Suppressor macrophage treated with lipopolysaccharide for 4 hours (primary cell): ENCODE data around the gene TRIOBP.
"Not testable (repeated sequence)": the region's sequence is repeated elsewhere in the genome, so short reads cannot be mapped to it uniquely, and the experiment has no call there.

Source experiments
- DNase-seq: peaks from one replicate; pipeline ENCODE4 v3.0.0-alpha.2; 2020

The TRIOBP gene

DNA sequence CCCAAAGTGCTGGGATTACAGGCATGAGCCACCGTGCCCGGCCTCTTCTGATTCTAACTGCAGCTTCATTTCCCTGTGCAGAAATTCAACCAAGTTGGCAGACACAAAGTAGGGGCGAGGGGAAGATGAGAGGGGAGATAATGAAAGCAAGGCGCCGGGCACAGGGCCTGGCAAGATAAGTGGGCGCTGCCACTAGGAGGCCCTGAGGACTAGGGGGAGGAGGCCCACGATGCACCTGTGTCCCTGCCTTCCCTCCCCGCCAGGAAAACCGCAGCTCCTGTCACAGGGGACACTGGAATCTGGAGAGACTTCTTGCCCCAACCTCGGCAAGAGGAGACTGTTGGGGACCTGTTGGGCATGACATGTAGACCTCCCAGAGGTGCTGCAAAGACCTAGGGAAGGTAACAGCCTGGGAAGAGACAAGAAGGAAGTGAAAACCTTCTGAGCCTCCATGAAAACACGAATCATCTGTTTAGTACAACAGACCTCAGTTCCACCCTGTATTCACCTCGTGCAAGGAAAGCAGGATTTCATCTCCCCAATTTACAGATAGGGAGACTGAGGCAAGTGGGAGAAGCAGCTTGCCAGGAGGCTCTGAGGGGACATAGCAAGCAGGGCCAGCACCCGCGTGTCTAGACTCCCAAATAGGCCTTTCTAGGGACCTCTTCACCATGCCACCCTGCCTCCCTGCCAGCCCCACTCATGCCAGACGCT, 24.5 kb upstream of the TRIOBP start:
- no peak for DNase-seq

DNA sequence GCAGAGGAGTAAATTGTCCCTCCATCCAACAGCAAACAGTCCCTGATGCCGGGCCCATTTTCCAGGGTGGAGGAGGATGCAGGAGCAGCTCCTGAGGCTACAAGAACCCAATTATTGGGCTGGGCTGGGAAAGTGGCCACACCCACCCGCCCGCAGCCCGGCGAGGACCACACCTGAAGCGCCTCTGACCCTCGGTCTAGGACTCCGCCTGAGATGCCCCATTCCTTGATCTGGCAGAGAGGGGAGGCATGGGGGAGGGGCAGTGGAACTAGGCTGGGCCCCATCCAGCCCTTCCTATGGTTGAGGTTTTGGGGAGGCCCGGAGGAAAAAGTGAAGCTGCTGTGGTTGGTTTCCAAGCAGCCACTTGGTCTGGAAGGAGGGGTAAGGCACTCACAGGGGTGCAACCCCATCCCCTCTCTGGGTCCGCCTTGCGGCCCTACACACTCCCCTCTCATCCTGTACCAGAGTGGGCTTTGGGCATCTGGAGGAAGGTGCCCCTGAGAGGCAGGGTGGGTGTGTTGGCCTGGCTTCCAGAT, 23.9 kb upstream of the TRIOBP start:
- no peak for DNase-seq

DNA sequence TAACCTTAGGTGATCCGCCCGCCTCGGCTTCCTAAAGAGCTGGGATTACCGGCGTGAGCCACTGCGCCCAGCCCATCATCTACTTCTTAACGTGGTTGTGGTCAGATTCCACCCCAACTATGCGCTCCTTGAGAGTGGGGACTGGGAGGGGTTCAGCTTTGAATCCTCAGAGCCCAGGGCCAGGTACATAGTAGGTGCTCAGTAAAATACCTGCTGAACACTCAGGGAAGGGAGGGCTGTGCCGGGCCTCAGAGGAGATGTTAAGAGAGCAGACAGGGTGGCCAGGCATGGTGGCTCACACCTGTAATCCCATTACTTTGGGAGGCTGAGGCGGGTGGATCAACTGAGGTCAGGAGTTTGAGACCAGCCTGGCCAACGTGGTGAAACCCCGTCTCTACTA, 22.6 kb upstream of the TRIOBP start:
- no peak for DNase-seq

DNA sequence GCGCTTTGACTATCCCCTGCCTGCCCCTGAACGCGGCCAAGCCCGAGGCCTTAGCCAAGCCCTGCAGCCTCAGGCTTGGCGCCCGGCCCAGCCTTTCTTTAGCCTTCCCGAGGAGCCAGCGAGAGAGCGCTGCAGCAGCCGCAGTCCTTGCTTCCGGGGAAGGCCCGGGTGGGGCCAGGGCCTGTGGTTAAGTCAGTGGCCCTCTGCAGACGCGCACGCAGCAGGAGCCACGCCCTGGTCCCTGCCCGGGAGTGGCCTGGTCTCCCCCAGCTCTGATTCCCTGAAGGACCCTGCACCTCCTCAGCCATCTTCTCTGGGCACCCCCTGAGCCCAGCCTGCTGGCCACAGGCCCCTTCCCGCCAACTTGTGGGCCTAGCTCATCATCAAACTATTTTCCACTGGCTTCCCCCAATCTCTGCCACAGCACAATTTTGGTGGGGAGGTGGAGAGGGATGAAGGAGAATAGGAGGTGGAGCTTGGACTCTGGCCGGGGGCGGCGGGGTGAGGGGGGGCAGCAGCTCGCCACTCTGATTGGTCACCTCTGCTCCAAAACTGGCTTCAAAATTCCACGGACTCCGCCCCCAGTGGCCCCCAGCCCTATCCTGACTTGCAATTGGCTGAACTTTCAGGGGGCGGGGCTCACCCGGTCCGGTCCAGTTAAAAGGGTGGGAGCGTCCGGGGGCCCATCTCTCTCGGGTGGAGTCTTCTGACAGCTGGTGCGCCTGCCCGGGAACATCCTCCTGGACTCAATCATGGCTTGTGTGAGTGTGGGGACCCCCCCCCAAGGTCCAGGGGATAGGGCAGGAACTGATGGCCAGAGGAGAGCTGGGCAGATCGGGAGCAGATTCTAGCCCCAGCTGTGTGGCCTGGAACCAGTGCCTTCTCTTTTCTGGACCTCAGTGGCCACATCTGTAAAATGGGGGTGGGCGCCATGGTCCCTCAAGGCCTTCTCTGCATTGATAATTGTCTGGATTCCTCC, 21.6 kb upstream of the TRIOBP start, which contains the start of gene LGALS1:
LGALS1 (plus strand) TSS at position 686 of the 979 bp plus-strand sequence; CDS start at position 753, 67 bp downstream.
- peak; percentile 96 for DNase-seq

DNA sequence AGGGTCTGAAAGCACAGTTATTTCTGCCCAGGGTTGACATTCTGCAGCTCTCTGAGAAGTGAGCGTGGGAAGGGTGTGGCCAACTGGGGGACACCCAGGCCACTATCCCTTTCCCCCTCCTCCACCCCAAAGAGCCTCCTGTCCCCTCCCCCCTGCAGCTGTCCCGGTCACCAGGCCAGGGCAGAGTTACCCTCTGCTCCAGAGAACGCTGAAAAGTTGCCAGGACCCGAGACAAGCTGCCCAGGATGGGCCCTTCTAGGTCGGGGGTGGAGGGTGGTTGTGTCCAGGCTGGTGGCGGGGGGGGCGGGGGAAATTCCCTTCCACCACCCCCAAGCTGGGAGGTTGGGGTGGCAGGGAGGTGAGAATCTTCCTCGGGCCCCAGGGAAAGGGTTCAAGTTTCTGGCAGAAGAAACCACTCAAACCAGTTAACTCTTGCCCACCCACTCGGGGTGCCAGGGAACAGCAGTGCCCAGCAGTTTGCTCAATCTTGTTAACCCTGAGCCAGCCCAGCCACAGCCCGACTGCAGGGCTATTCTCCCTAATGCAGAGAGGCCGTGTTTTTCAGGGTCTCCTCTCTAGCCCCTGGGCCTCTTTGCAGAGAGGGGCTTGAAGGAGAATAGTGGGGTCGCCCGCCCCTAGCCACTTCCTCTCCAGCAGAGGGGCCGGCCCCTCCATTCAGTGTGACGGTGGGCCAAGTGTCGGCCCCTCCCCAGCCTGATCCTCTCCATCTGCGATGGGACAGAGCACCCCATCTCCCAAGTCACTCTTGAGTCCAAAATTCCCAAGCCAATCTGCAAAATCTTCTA, 20.7 kb upstream of the TRIOBP start:
- peak; percentile 22 for DNase-seq

DNA sequence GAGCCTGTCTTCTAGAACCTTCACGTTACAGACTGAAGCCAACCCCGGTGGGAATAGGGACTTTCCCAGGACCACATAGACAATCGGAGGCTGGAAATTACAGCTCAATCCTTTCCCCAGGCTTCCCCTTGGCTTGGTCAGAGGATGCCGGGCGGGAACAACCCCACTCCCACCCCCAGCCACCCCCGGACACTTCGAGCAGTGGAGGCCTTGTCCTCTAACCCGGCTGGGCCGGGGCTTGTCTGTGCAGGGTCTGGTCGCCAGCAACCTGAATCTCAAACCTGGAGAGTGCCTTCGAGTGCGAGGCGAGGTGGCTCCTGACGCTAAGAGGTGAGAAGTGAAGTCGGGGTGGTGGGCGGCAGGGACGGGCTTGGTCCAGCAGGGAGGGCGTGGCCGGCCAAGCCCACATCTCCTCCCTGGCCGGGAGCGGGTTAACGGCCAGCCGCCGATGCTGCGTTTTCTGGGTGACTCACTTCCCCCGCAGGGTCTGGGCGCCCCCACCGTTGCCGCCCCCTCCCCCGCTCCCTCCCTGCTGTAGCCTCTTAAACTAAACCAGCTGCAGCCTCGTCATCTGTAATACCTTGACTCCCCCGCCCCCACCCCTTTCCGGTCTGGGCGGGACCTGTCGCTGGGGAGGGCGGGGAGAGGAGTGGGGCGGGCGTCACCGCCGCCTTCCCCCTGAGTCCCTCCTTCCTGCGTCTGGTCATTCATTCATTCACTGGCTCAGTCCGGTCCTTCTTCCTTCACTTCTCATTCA, 19.9 kb upstream of the TRIOBP start:
- DNase-seq: peak; percentile 89

DNA sequence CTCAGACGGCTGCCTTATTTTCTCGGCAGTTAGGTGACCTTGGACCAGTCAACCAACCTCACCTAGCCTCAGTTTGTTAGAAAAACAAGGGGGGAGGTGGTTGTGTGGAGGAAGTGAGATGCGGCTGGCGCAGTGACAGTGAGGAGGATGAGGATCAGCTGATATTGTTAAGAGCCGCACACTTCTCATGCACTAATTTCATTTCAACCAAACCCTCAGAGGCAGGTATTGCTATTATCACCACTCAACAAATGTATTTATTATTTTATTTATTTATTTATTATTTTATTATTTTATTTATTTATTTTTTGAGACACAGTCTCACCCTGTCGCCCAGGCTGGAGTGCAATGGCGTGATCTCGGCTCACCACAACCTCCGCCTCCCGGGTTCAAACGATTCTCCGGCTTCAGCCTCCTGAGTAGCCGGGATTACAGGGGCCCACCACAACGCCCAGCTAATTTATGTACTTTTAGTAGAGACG, 19.3 kb upstream of the TRIOBP start:
- no peak for DNase-seq

DNA sequence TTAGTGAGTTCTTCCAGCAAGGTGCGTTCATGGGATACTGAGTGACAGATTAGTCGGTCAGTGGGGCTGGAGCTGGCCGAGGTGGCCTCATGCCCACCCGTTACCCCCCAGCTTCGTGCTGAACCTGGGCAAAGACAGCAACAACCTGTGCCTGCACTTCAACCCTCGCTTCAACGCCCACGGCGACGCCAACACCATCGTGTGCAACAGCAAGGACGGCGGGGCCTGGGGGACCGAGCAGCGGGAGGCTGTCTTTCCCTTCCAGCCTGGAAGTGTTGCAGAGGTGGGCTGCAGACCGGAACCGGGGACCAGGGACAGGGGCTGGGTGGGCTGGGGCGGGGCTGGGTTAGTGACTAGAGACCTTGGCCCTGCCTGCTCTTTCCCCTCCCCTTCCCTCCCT, 18.5 kb upstream of the TRIOBP start:
- no peak for DNase-seq

DNA sequence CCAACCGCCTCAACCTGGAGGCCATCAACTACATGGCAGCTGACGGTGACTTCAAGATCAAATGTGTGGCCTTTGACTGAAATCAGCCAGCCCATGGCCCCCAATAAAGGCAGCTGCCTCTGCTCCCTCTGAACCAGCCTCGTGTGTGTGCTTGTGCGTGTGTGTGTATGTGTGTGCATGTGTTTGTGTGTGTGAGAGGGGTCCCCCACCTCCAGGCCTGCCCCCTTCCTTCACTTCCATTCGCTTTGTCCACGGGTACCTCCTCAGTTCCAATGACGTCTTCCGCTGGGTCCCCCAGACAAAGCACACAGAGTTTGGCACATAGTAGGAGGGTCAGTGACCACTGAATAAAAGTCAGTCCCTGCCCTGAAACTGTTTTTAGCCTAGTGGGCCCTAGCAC, 17.2 kb upstream of the TRIOBP start:
- DNase-seq: no peak

DNA sequence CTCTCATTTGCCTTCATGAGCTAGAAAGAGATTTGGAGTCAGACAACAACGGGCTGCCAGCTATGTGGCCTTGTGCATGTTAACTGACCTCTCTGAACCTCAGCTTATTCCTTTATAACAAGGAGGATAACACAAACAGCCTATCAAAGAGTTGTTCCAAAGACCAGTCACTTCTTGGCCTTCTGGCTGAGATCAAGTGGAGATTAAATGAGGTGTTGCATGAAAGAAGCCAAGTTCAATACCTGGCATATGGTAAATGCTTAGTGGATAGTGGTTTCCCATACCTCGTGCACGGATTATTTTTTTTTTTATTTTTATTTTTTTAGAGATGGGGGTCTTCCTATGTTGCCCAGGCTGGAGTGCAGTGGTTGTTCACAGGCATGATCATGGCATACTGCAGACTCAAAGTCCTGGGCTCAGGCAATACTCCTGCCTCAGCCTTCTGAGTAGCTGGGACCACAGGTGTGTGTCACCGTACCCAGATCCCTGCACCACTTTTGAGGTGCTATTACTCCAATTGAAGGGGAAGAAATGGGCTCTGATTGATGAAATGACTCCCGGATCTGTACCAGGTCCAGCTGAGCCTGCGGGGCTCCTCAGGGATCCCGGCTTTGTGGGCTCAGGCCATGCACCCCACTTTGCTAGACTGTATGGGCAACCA, 16.5 kb upstream of the TRIOBP start:
- no peak for DNase-seq

DNA sequence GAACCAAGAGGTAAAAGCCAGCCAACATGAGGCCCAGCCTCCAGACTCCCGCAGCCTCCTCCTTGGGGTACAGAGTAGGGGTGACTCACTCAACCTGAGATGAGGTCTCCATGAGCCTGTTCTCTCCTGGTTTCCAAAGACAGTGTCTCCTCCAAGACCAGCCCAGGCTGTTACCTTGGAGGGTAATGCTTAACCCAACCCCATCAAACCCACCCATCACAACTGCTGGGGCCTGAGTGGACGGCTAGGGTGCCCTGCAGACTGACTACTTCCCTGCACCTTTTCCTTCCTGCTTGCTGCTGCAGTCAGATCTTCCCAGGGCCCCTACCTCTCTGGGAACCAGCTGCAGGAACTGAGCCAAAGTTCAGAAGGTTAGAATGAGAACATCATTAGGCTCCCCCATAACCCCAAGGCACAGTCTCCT, 15.8 kb upstream of the TRIOBP start:
- DNase-seq: no peak

DNA sequence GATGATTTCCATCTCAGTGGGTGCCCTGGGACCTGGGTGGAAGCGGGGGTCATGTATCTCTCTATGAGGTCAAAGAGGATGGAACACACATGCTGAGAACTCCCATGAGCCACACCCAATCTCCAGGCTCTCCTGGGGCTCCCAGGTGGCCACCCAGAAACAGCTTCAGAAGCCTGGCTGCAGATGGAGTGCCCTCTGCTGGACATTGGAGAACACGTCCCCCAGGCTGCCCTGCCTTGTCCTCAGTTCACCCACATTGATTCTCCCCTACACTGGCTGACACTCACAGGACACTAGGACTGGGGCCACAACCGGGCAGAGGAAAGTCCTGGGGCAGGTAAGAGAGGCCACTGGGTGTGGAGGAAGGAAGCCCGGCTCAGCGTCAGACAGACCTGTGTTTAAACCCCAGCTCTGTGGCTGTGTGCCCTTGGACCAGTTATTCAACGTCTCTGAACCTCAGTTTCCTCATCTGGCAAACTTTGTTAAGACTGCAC, 15.2 kb upstream of the TRIOBP start:
- DNase-seq: peak; percentile 78

DNA sequence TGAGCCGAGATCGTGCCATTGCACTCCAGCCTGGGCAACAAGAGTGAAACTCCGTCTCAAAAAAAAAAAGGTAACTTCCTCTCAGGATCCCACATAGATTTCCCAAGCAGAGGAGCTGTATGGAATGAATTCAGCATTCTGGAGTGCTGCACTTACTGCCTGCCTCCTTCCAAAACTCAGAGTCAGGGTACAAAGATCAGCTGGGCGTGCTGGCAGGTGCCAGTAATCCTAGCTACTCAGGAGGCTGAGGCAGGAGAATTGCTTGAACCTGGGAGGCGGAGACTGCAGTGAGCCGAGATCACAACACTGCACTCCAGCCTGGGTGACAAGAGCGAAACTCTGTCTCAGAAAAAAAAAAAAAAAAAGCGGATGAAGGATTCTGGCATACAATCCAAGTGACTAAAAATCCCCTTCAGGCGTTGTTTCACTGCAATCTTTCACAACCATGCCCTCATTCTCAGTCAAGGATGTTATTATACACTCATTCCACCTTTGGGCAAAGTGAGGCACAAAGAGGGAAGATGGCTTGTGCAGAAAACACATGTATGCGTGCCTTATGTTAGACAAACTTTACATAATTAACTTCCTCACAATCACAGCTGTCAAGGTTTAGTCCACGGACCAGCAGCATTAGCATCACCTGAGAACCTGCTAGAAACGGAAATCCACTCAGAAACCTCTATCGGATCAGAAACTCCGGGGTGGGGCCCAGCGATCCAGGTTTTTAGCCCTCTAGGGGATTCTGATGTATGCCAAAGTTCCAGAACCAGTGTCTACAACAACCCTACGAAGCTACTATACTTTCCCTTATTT, 11.8 kb upstream of the TRIOBP start:
- DNase-seq: no peak

DNA sequence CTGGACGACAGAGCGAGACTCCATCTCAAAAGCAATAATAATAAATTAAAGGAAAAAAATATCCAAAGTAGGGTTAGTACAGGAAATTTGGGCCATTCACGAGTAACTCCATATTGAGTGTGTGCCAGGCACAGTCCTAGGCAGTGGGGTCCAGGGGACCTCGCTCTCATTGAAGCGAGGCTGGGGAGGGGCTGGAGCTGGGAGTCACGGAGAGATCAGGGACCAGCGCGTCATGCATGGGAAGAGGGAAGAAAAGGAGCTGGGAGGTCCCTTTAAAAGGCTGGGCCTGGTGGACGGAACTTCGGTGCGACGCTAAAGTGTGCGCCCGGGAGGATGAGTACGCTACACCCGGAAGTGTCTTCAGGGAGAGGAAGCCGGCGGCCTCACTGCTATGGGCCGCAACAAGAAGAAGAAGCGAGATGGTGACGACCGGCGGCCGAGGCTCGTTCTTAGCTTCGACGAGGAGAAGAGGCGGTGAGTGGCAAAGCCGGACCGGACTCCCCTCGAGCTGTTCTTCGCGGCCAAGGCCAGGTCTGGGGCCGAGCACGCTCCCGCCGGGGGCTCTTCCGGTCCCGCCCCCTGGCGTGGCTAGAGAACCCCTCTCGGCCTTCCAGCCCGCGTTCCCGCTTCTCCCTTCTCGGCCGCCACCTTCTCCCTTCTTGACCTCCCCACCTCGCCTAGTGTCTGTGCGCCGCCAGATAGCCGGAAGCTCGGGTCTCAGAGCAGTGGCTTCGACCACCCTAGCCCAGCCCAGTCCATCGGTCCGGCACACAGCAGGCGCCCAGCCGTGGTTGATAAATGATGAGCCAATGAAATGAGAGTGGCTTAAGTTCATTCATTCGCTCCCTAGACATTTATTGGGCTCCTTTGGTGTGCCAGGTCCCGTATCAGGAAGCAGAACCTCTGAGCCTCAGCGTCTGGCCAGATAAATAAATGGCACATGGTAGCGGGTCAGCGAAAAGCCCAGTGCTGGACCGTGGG, 10.6 kb upstream of the TRIOBP start, which contains the start of gene NOL12:
NOL12 (plus strand) TSS at position 342 of the 981 bp plus-strand sequence; CDS start at position 392, 50 bp downstream.
- peak; percentile 90 for DNase-seq

DNA sequence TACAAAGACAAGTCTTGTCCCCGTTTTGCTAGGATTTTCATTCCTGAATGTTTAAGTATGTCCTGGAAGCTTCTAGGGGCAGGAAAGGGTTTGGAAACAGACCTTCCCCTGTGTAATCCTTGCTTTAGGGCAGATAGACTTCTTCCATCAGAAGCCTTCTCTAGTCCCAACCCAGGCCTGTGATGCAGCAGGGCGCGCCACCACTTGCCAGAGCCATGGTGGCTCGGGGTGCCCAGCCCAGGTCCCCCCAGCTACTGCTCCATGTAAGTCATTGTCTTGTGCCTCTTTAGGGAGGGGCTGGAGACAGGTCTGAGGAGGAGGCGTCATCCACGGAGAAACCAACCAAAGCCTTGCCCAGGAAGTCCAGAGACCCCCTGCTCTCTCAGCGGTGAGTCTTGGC, 6.4 kb upstream of the TRIOBP start:
- DNase-seq: no peak

DNA sequence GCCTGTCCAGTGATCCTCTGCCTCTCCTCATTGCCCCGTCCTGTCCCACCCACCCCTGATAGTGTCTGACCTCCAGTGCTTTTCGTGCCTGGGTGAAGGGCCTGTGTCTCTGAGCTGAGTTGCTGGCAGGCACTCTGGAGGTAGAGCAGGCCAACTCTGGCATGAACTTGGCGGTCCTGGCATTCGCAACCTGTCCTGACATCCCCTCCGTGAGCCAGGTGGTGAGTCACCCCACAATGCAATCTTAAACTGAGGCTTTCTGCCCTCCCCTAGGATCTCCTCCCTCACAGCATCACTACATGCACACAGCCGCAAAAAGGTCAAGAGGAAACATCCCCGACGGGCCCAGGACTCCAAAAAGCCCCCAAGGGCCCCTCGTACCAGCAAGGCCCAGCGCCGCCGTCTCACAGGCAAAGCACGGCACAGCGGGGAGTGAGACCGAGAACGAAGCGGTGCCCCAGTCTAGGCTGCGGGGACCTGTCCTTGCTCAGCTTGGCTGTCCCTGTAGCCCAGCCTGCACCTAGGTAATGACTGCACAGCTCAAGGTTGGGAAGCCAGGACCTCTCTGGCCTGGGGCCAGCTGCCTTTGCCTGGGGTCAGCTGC, 5.8 kb upstream of the TRIOBP start:
- DNase-seq: no peak

DNA sequence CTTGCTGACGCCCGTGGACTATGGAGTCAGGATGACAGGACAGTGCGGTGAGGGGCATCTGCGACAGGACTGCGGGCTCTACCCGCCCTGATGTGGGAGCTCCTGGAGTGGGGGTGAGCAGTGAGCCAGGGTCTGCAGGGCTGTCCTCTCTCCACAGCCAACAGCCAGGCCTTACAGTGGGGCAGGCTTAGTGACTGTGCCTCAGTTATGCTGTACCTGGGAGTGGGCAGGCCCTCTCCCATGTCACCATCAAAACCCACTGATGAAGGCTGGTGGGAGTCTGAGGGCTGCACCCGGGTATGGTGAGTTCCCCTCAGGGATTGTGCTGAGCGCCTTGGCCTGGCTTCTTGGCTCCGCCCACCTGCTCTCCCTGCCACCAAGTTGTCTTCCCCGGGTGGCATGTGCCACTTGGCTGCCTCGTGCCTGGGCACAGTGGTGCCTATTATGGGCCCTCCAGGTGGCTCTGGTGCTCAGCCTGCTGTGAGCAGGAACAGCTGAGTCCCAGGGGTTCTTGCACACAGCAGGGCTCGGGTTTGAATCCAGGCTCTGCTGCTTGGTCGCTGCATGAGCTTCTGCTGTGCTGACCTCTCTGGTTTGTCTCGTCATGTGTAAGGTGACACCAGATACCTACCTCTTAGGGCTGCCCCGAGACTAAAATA, 4.1 kb upstream of the TRIOBP start:
- no peak for DNase-seq

DNA sequence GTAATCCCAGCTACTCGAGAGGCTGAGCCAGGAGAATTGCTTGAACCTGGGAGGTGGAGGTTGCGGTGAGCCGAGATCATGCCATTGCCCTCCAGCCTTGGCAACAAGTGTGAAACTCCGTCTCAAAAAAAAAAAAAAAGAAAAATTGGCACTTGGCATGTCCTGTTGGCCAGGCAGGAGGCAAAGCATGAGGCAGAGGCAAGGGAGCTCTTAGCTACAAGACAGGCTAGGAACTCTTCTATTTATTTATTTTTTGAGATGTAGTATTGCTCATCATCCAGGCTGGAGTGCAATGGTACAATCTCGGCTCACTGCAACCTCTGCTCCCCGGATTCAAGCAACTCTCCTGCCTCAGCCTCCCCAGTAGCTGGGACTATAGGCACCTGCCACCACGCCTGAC, 2.7 kb upstream of the TRIOBP start:
- not testable (repeated sequence) for DNase-seq
